Measurements from ENCODE around the gene IL1B. TPM values are rescaled to one million over a fixed set of nuclear protein-coding genes. Genes with fewer than 3 reads are reported as not detected.

IL1B gene
- total RNA-seq, 1 donor from 2014 or later: 22.6 TPM

- DNase-seq (ENCODE audit: low read depth) (no peak), FAIRE-seq (no peak)
- no peak for TF ChIP-seq CTCF (IDR thresholded peaks at IDR 0.05; ENCODE audit: insufficient read depth, low read length, severe bottlenecking)
Observed at GRCh38 chr2:112846031-112846430, 9.5 kb upstream of the IL1B start.

GRCh38 chr2:112843836-112844235 lies 7.3 kb upstream of the IL1B start:
- no peak for TF ChIP-seq CTCF (IDR thresholded peaks at IDR 0.05; ENCODE audit: insufficient read depth, low read length, severe bottlenecking)
- DNase-seq (ENCODE audit: low read depth) (no peak), FAIRE-seq (no peak)
- Histone ChIP-seq H3K4me3 (ENCODE audit: low read depth, low read length) (no peak overlapping the region), H3K36me3 (ENCODE audit: control insufficient read depth, insufficient read depth, low read length) (no peaks in the 10 kb centered on the region), H3K27me3 (ENCODE audit: control insufficient read depth, insufficient read depth, low read length) (no peaks in the 10 kb centered on the region)

More at GRCh38 chr2:112846031-112846430, 9.5 kb upstream of the IL1B start:
- Histone ChIP-seq H3K36me3 (ENCODE audit: control insufficient read depth, insufficient read depth, low read length) (no peaks in the 10 kb centered on the region), H3K4me3 (ENCODE audit: low read depth, low read length) (no peak overlapping the region), H3K27me3 (ENCODE audit: control insufficient read depth, insufficient read depth, low read length) (no peaks in the 10 kb centered on the region)

- no peak for TF ChIP-seq CTCF (IDR thresholded peaks at IDR 0.05; ENCODE audit: insufficient read depth, low read length, severe bottlenecking)
- FAIRE-seq (no peak), DNase-seq (ENCODE audit: low read depth) (no peak)
- Histone ChIP-seq H3K36me3 (ENCODE audit: control insufficient read depth, insufficient read depth, low read length) (no peaks in the 10 kb centered on the region), H3K4me3 (ENCODE audit: low read depth, low read length) (no peak overlapping the region), H3K27me3 (ENCODE audit: control insufficient read depth, insufficient read depth, low read length) (no peaks in the 10 kb centered on the region)
Observed at GRCh38 chr2:112843288-112843687, 6.7 kb upstream of the IL1B start.

GRCh38 chr2:112841295-112842044 lies 4.9 kb upstream of the IL1B start:
- DNase-seq (ENCODE audit: low read depth) (no peak), FAIRE-seq (no peak)
- Histone ChIP-seq H3K36me3 (ENCODE audit: control insufficient read depth, insufficient read depth, low read length) (no peaks in the 10 kb centered on the region), H3K27me3 (ENCODE audit: control insufficient read depth, insufficient read depth, low read length) (no peaks in the 10 kb centered on the region), H3K4me3 (ENCODE audit: low read depth, low read length) (no peak overlapping the region)
- TF ChIP-seq CTCF (IDR thresholded peaks at IDR 0.05; ENCODE audit: insufficient read depth, low read length, severe bottlenecking): no peak

- FAIRE-seq: no peak
- no peaks in the 10 kb centered on the region for H3K27me3 ChIP-seq (ENCODE audit: control insufficient read depth, insufficient read depth, low read length)
- DNase-seq (ENCODE audit: low read depth): peak; percentile 41
- H3K4me3 ChIP-seq (ENCODE audit: low read depth, low read length): no peak overlapping the region
- no peaks in the 10 kb centered on the region for H3K36me3 ChIP-seq (ENCODE audit: control insufficient read depth, insufficient read depth, low read length)
- no peak for TF ChIP-seq CTCF (IDR thresholded peaks at IDR 0.05; ENCODE audit: insufficient read depth, low read length, severe bottlenecking)
Observed at GRCh38 chr2:112840068-112840445, 3.5 kb upstream of the IL1B start.

Data from bronchial epithelial cell (primary cell).